CD4-positive, alpha-beta memory T cell (primary cell): ENCODE measurements around the gene DNMT3A. TPM values are rescaled to one million over a fixed set of nuclear protein-coding genes. Genes with fewer than 3 reads are reported as not detected.

Source experiments
- CTCF ChIA-PET: fragments of 350-600 bp; sonication (Branson Sonifier 250); formaldehyde crosslinking; loops from one replicate; lab custom pipeline; 2021; ENCODE audit warnings: inconsistent platforms; ENCODE audit not compliant: partially characterized antibody; lab: Charles Lee
- POLR2A ChIA-PET: fragments of 350-600 bp; sonication (Branson Sonifier 250); formaldehyde crosslinking; loops from one replicate; lab custom pipeline; 2021; ENCODE audit not compliant: partially characterized antibody; lab: Charles Lee
- DNase-seq, 5 donors: peaks; one replicate each; pipeline versions ENCODE4 v3.0.0 to v3.0.0-alpha.2; 2020 to 2022; ENCODE audit warnings: mixed read lengths in 1 of 5
- H3K27ac ChIP-seq: one replicate; pipeline ENCODE4 v1.7.0; 2013; ENCODE audit warnings: low read depth, low read length
- H3K27me3 ChIP-seq: 2 replicates; pipeline ENCODE4 v1.7.0; 2013; ENCODE audit warnings: mild to moderate bottlenecking, low read length, moderate library complexity; ENCODE audit not compliant: insufficient read depth
- H3K36me3 ChIP-seq: 2 replicates; pipeline ENCODE4 v1.7.0; 2013; ENCODE audit warnings: mild to moderate bottlenecking, low read length, moderate library complexity; ENCODE audit not compliant: insufficient read depth
- H3K4me1 ChIP-seq: 2 replicates; pipeline ENCODE4 v1.7.0; 2013; ENCODE audit warnings: mild to moderate bottlenecking, low read length, moderate library complexity; ENCODE audit not compliant: insufficient read depth
- H3K4me3 ChIP-seq, 2 donors: one replicate each; pipeline ENCODE4 v1.7.0; 2013; ENCODE audit warnings: low read length in 2 of 2, mild to moderate bottlenecking in 1 of 2
- H3K9me3 ChIP-seq, 2 donors: one replicate each; pipeline ENCODE4 v1.7.0; 2013; ENCODE audit warnings: low read length in 2 of 2, control low read depth in 1 of 2; ENCODE audit not compliant: control insufficient read depth in 1 of 2
- H3K27ac Mint-ChIP-seq, 7 donors: one replicate each; pipeline ENCODE4 v1.8.0; 2020 to 2021; ENCODE audit warnings: mixed read lengths in 7 of 7, mild to moderate bottlenecking in 6 of 7, inconsistent platforms in 3 of 7, moderate library complexity in 3 of 7
- H3K27me3 Mint-ChIP-seq, 2 donors: one replicate each; pipeline ENCODE4 v1.8.0; 2020 to 2021; ENCODE audit warnings: mixed read lengths in 2 of 2
- H3K36me3 Mint-ChIP-seq, 2 donors: one replicate each; pipeline ENCODE4 v1.8.0; 2020 to 2021; ENCODE audit warnings: mixed read lengths in 2 of 2, inconsistent platforms in 1 of 2, mild to moderate bottlenecking in 1 of 2
- H3K4me1 Mint-ChIP-seq, 4 donors: one replicate each; pipeline ENCODE4 v1.8.0; 2020 to 2021; ENCODE audit warnings: mixed read lengths in 4 of 4, mild to moderate bottlenecking in 1 of 4
- H3K4me3 Mint-ChIP-seq, 8 donors: one replicate each; pipeline ENCODE4 v1.8.0; 2020 to 2021; ENCODE audit warnings: mixed read lengths in 8 of 8, mild to moderate bottlenecking in 7 of 8, moderate library complexity in 6 of 8, inconsistent platforms in 3 of 8
- H3K9me3 Mint-ChIP-seq, 8 donors: one replicate each; pipeline ENCODE4 v1.8.0; 2020 to 2021; ENCODE audit warnings: mixed read lengths in 8 of 8, mild to moderate bottlenecking in 5 of 8, inconsistent platforms in 3 of 8, moderate library complexity in 1 of 8
- intact Hi-C: fragments of 100-400 bp; cut with micrococcal nuclease; formaldehyde crosslinking; loops from one replicate; pipeline ENCODE4 v1.15.1; 2023
- polyA plus RNA-seq, 2 donors: library from polyadenylated mRNA; unstranded; fragments of 300-500 nt; fragmentation: Illumina TruSeq; gene quantifications; one replicate each; pipeline ENCODE4 v1.2.3, GENCODE V29; 2021
- total RNA-seq, 2 experiments: library from RNA; stranded (reverse); gene quantifications; one replicate each; pipeline ENCODE4 v1.2.3, GENCODE V29; 2021

The DNMT3A gene
- total and polyA plus RNA-seq, 4 experiments from 2014 or later: 7.5 to 71.6 (median 38.4) TPM

DNA sequence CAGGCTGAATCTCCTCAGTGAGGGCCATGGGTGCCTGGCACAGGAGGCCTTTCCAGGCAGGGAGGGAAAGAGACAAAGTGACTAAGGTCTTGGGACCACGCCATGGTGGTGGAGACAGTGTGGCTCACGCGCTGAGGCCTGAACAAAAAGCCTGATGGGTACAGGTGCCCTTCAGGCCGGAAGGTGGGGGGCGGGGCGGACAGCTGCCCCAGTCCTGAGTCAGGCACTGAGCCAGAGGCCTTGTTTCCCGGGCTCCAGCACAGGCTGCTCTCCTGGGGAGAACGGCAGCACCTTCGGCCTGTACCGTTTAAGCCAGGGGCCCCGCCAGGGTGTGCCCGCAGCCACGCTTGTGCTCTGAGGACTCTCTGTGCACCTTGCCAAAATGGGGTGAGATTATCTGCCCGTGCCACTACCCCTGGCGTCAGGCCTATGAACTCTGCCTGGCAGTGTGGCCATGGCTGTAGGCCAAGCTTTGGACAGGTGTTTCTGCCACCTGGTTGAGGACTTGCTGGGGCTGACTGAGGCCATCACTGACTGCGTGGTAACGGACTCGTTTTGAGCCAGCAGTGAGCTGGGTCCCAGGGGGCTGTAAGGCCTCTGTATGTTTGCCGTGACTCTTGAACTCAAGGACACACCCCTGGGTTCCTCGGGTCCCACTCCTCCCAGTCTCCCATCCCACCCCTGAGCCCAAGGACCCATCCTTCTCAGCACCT, 31.7 kb upstream of the DNMT3A start:
- Histone ChIP-seq H3K4me3 (no peak overlapping the region), H3K9me3 (no peaks in the 10 kb centered on the region), H3K27me3 (no peaks in the 10 kb centered on the region), H3K36me3 (no peaks in the 10 kb centered on the region), H3K4me1 (peaks cover 24% of the 10 kb centered on the region), H3K27ac (no peak overlapping the region)
- DNase-seq: no peak
- H3K36me3 Mint-ChIP-seq: peaks cover 0 to 6% of the 10 kb centered on the region in 2 donors
- H3K27ac Mint-ChIP-seq: no peak overlapping the region
- H3K9me3 Mint-ChIP-seq: peaks cover 0 to 2% (median 0%) of the 10 kb centered on the region in 8 donors
- H3K4me3 Mint-ChIP-seq: no peak overlapping the region
- POLR2A ChIA-PET: interaction anchor here (4.4 kb wide), 1 partner anchor 11 kb away, joined by 22 read pairs; no protein-coding TSS in a partner anchor
- intact Hi-C loops: no loop called here
- H3K4me1 Mint-ChIP-seq: peaks cover 13 to 20% (median 17%) of the 10 kb centered on the region in 4 donors
- no peaks in the 10 kb centered on the region for H3K27me3 Mint-ChIP-seq
- CTCF ChIA-PET: interaction anchor here (8.7 kb wide), 1 partner anchor 10 kb away, joined by 161 read pairs; no protein-coding TSS in a partner anchor

GRCh38 chr2:25372405-25373268, 30.9 kb upstream of the DNMT3A start:
- no peaks in the 10 kb centered on the region for H3K36me3 ChIP-seq
- ChIA-PET POLR2A (interaction anchor here (4.4 kb wide), 1 partner anchor 10 kb away, joined by 22 read pairs; no protein-coding TSS in a partner anchor), CTCF (interaction anchor here (1.2 to 8.7 kb wide), 2 partner anchors 9 to 95 kb away, joined by 3 to 161 read pairs; no protein-coding TSS in a partner anchor)
- Mint-ChIP-seq H3K9me3 (peaks cover 0 to 2% (median 0%) of the 10 kb centered on the region in 8 donors), H3K27me3 (no peaks in the 10 kb centered on the region), H3K27ac (no peak overlapping the region), H3K4me1 (peaks cover 12 to 16% (median 15%) of the 10 kb centered on the region in 4 donors), H3K36me3 (peaks cover 0 to 6% of the 10 kb centered on the region in 2 donors), H3K4me3 (no peak overlapping the region)
- no peak overlapping the region for H3K4me3 ChIP-seq
- no peak overlapping the region for H3K27ac ChIP-seq
- H3K27me3 ChIP-seq: no peaks in the 10 kb centered on the region
- intact Hi-C loops: no loop called here
- DNase-seq: no peak
- no peaks in the 10 kb centered on the region for H3K9me3 ChIP-seq
- peaks cover 16% of the 10 kb centered on the region for H3K4me1 ChIP-seq

DNA sequence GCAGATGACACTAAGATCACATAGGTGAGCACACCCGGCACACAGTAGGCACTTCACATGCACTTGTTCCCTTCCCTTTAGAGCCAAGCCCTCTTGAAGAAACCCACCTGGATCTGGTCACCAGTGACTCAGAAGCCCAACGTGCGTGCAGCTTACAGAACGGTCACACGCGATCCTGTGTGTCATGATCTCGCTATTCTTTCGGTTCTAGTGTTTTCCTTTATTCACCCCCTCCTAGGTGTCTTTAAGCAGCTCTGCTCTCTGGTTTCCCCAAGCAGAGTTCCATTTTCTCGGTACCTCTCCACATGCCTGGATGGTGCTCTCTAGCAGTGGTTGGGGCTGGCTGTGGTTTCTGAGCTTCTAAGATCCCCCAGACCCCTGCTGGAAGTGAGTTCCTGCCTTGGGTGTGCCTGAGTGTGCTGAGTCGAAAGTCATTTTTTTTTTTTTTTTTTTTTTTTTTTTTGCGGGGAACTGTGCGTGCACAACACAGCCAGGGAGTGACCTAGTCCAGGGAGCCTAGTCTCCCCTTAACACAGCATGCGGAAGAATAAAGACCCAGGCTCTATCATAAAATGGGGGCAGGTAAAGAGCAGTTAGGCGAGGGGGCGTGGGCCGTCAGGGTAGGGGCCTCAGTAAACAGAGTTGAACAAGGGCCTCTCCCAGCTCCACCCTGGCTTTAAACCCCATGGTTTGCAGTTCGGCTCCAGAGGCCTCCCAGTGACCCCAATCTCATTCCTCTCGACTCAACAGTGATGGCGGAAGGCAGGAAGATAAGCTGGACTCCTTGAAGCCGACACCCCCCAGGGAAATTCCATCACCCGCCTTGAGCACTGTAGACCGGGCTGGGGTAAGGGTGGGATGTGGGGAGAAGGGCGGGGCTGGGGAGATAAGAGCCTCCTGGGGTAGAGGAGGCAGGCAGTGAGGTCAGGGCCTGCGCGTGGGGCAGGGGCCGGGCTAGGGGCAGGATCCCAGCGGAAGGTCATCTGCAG, 29.8 kb upstream of the DNMT3A start:
- intact Hi-C loops: no loop called here
- ChIA-PET CTCF (interaction anchor here (0.6 to 8.7 kb wide), 3 partner anchors 8 to 1088 kb away, joined by 3 to 161 read pairs (median 3); no protein-coding TSS in a partner anchor), POLR2A (interaction anchor here (4.4 kb wide), 1 partner anchor 9 kb away, joined by 22 read pairs; no protein-coding TSS in a partner anchor)
- H3K36me3 ChIP-seq: no peaks in the 10 kb centered on the region
- no peak for DNase-seq
- H3K4me3 ChIP-seq: no peak overlapping the region
- no peaks in the 10 kb centered on the region for H3K27me3 ChIP-seq
- Mint-ChIP-seq H3K9me3 (peaks cover 0 to 2% (median 0%) of the 10 kb centered on the region in 8 donors), H3K36me3 (no peaks in the 10 kb centered on the region), H3K27me3 (no peaks in the 10 kb centered on the region), H3K4me1 (peaks cover 4 to 9% (median 6%) of the 10 kb centered on the region in 4 donors), H3K4me3 (no peak overlapping the region), H3K27ac (no peak overlapping the region)
- H3K9me3 ChIP-seq: no peaks in the 10 kb centered on the region
- H3K27ac ChIP-seq: no peak overlapping the region
- peaks cover 6% of the 10 kb centered on the region for H3K4me1 ChIP-seq

- H3K4me3 Mint-ChIP-seq: no peak overlapping the region
- H3K36me3 ChIP-seq: no peaks in the 10 kb centered on the region
- H3K9me3 ChIP-seq: no peaks in the 10 kb centered on the region
- H3K27ac Mint-ChIP-seq: peak overlapping the region in 1 of 7 donors; percentile 3
- ChIA-PET CTCF (interaction anchor here (8.7 kb wide), 1 partner anchor 6 kb away, joined by 161 read pairs; no protein-coding TSS in a partner anchor), POLR2A (no interaction called here)
- H3K9me3 Mint-ChIP-seq: peaks cover 0 to 2% (median 0%) of the 10 kb centered on the region in 8 donors
- no peak for DNase-seq
- H3K27me3 Mint-ChIP-seq: no peaks in the 10 kb centered on the region
- H3K4me1 Mint-ChIP-seq: peaks cover 0 to 6% (median 2%) of the 10 kb centered on the region in 4 donors
- H3K27ac ChIP-seq: no peak overlapping the region
- intact Hi-C loops: loop anchor here (10.0 kb wide), 1 partner anchor 1845 kb away; the partner anchor contains the start of genes ATRAID, CAD and SLC5A6
- no peak overlapping the region for H3K4me3 ChIP-seq
- no peaks in the 10 kb centered on the region for H3K27me3 ChIP-seq
- H3K4me1 ChIP-seq: no peaks in the 10 kb centered on the region
- no peaks in the 10 kb centered on the region for H3K36me3 Mint-ChIP-seq
Observed at GRCh38 chr2:25369876-25370275, 28.2 kb upstream of the DNMT3A start.

GRCh38 chr2:25369439-25369838, 27.7 kb upstream of the DNMT3A start:
- H3K9me3 ChIP-seq: no peaks in the 10 kb centered on the region
- Mint-ChIP-seq H3K4me1 (peaks cover 0 to 10% (median 3%) of the 10 kb centered on the region in 4 donors), H3K27me3 (no peaks in the 10 kb centered on the region), H3K9me3 (peaks cover 0 to 2% (median 0%) of the 10 kb centered on the region in 8 donors), H3K4me3 (no peak overlapping the region), H3K27ac (no peak overlapping the region), H3K36me3 (no peaks in the 10 kb centered on the region)
- no peak for DNase-seq
- H3K4me3 ChIP-seq: no peak overlapping the region
- POLR2A ChIA-PET: no interaction called here
- H3K27ac ChIP-seq: no peak overlapping the region
- no peaks in the 10 kb centered on the region for H3K36me3 ChIP-seq
- intact Hi-C loops: loop anchor here (10.0 kb wide), 1 partner anchor 1845 kb away; the partner anchor contains the start of genes ATRAID, CAD and SLC5A6
- no peaks in the 10 kb centered on the region for H3K4me1 ChIP-seq
- no peaks in the 10 kb centered on the region for H3K27me3 ChIP-seq
- CTCF ChIA-PET: interaction anchor here (1.3 to 8.7 kb wide), 2 partner anchors 6 to 60 kb away, joined by 4 to 161 read pairs; no protein-coding TSS in a partner anchor

DNA sequence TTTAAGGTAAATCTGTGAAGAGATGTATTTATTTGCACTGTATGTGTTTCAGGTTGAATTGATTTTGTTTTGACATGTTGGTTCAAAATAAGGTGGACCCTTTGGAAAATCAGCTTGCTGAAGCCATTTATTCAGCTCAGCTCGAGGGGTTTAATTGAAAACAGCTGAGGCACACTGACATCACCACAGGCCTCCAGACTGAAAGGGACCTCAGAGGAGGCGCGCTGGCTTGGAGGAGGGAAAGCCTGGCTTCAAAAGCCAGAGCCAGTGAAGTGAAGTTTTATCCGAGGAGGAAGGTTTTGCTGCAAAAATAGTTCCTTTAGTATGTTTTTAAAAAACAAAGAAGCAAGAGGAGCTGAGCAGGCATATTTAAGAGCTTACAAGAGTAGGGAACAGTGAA, 26.9 kb upstream of the DNMT3A start:
- intact Hi-C loops: loop anchor here (10.0 kb wide), 1 partner anchor 1846 kb away; the partner anchor contains the start of genes ATRAID, CAD and SLC5A6
- Mint-ChIP-seq H3K9me3 (peaks cover 0 to 2% (median 0%) of the 10 kb centered on the region in 8 donors), H3K27ac (peak overlapping the region in 2 of 7 donors; percentile 8 to 57), H3K36me3 (no peaks in the 10 kb centered on the region), H3K27me3 (no peaks in the 10 kb centered on the region), H3K4me1 (peaks cover 0 to 18% (median 6%) of the 10 kb centered on the region in 4 donors), H3K4me3 (no peak overlapping the region)
- Histone ChIP-seq H3K27me3 (no peaks in the 10 kb centered on the region), H3K4me3 (no peak overlapping the region), H3K9me3 (no peaks in the 10 kb centered on the region), H3K4me1 (no peaks in the 10 kb centered on the region), H3K36me3 (no peaks in the 10 kb centered on the region), H3K27ac (no peak overlapping the region)
- POLR2A ChIA-PET: no interaction called here
- CTCF ChIA-PET: interaction anchor here (1.3 to 10.3 kb wide), 2 partner anchors 5 to 59 kb away, joined by 4 to 161 read pairs; no protein-coding TSS in a partner anchor
- DNase-seq: no peak
